ENCODE data around the gene DBNDD1. TPM values are rescaled to one million over a fixed set of nuclear protein-coding genes. Genes with fewer than 3 reads are reported as not detected.

The DBNDD1 gene
- total and polyA plus RNA-seq, 2 experiments from 2014 or later: 63.3 to 90.8 TPM

DNA sequence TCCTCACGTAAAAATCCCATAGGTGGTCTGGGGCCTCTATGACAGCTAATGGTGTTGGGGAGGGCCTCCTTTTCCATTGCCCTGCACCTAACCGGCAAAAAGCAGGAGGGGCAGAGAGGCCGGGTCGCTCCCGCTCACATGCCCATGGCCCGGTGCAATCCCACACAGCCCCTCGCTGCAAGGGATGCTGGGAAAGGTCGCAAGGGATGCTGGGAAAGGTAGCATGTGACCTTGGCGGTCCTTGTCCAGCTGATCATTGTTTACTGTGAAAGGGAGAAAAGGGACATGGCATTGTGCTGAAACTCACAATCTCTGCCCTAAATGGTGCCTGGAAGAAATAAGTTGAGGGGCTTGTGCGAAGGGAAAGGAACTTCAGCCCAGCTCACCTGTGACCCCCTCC is 60.7 kb downstream of the DBNDD1 start:
- Mint-ChIP-seq H3K36me3 (ENCODE audit: low read depth) (peaks cover 29% of the 10 kb centered on the region), H3K4me1 (peaks cover 9% of the 10 kb centered on the region), H3K27me3 (ENCODE audit: insufficient read depth, low read depth, poor library complexity) (peaks cover 10% of the 10 kb centered on the region), H3K9me3 (no peaks in the 10 kb centered on the region), H3K27ac (no peak overlapping the region; the same call in 1 of the 2 replicates), H3K4me3 (no peak overlapping the region; the same call in 2 of the 3 replicates)
- Histone ChIP-seq H3K27me3 (ENCODE audit: insufficient read depth) (no peaks in the 10 kb centered on the region), H2AFZ (no peak overlapping the region), H3K27ac (ENCODE audit: low read depth) (no peak overlapping the region), H3K4me1 (ENCODE audit: insufficient read depth) (no peaks in the 10 kb centered on the region), H4K20me1 (replicated peaks; ENCODE audit: insufficient read depth) (no peaks in the 10 kb centered on the region; the same call in 1 of the 2 replicates), H3K36me3 (ENCODE audit: insufficient read depth) (no peaks in the 10 kb centered on the region), H3F3A (replicated peaks; ENCODE audit: low read depth) (no peaks in the 10 kb centered on the region), H3K9me2 (ENCODE audit: insufficient read depth) (no peaks in the 10 kb centered on the region), H3K79me2 (replicated peaks; ENCODE audit: insufficient read depth) (no peaks in the 10 kb centered on the region), H3K4me3 (no peak overlapping the region), H3K4me2 (no peak overlapping the region)
- DNase-seq (ENCODE audit: low spot score): no peak
- no peak for ATAC-seq
- TF ChIP-seq EZH2phosphoT487 (IDR thresholded peaks at IDR 0.05; ENCODE audit: unreplicated experiment): no peak
- TF ChIP-seq POLR2AphosphoS5 (IDR thresholded peaks at IDR 0.05; ENCODE audit: low read depth): no peak
- no peak for TF ChIP-seq ZNF331 (CRISPR knock-in tag; IDR thresholded peaks at IDR 0.05; ENCODE audit: low read depth)
- no peak for TF ChIP-seq ZNF114 (CRISPR knock-in tag; IDR thresholded peaks at IDR 0.05)
- TF ChIP-seq, protein P1, sequence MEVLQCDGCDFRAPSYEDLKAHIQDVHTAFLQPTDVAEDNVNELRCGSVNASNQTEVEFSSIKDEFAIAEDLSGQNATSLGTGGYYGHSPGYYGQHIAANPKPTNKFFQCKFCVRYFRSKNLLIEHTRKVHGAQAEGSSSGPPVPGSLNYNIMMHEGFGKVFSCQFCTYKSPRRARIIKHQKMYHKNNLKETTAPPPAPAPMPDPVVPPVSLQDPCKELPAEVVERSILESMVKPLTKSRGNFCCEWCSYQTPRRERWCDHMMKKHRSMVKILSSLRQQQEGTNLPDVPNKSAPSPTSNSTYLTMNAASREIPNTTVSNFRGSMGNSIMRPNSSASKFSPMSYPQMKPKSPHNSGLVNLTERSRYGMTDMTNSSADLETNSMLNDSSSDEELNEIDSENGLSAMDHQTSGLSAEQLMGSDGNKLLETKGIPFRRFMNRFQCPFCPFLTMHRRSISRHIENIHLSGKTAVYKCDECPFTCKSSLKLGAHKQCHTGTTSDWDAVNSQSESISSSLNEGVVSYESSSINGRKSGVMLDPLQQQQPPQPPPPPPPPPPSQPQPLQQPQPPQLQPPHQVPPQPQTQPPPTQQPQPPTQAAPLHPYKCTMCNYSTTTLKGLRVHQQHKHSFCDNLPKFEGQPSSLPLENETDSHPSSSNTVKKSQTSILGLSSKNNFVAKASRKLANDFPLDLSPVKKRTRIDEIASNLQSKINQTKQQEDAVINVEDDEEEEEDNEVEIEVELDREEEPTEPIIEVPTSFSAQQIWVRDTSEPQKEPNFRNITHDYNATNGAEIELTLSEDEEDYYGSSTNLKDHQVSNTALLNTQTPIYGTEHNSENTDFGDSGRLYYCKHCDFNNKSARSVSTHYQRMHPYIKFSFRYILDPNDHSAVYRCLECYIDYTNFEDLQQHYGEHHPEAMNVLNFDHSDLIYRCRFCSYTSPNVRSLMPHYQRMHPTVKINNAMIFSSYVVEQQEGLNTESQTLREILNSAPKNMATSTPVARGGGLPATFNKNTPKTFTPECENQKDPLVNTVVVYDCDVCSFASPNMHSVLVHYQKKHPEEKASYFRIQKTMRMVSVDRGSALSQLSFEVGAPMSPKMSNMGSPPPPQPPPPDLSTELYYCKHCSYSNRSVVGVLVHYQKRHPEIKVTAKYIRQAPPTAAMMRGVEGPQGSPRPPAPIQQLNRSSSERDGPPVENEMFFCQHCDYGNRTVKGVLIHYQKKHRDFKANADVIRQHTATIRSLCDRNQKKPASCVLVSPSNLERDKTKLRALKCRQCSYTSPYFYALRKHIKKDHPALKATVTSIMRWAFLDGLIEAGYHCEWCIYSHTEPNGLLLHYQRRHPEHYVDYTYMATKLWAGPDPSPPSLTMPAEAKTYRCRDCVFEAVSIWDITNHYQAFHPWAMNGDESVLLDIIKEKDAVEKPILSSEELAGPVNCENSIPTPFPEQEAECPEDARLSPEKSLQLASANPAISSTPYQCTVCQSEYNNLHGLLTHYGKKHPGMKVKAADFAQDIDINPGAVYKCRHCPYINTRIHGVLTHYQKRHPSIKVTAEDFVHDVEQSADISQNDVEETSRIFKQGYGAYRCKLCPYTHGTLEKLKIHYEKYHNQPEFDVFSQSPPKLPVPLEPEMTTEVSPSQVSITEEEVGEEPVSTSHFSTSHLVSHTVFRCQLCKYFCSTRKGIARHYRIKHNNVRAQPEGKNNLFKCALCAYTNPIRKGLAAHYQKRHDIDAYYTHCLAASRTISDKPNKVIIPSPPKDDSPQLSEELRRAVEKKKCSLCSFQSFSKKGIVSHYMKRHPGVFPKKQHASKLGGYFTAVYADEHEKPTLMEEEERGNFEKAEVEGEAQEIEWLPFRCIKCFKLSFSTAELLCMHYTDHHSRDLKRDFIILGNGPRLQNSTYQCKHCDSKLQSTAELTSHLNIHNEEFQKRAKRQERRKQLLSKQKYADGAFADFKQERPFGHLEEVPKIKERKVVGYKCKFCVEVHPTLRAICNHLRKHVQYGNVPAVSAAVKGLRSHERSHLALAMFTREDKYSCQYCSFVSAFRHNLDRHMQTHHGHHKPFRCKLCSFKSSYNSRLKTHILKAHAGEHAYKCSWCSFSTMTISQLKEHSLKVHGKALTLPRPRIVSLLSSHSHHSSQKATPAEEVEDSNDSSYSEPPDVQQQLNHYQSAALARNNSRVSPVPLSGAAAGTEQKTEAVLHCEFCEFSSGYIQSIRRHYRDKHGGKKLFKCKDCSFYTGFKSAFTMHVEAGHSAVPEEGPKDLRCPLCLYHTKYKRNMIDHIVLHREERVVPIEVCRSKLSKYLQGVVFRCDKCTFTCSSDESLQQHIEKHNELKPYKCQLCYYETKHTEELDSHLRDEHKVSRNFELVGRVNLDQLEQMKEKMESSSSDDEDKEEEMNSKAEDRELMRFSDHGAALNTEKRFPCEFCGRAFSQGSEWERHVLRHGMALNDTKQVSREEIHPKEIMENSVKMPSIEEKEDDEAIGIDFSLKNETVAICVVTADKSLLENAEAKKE (CRISPR knock-in tag; IDR thresholded peaks at IDR 0.05): no peak
- TF ChIP-seq, protein P2, sequence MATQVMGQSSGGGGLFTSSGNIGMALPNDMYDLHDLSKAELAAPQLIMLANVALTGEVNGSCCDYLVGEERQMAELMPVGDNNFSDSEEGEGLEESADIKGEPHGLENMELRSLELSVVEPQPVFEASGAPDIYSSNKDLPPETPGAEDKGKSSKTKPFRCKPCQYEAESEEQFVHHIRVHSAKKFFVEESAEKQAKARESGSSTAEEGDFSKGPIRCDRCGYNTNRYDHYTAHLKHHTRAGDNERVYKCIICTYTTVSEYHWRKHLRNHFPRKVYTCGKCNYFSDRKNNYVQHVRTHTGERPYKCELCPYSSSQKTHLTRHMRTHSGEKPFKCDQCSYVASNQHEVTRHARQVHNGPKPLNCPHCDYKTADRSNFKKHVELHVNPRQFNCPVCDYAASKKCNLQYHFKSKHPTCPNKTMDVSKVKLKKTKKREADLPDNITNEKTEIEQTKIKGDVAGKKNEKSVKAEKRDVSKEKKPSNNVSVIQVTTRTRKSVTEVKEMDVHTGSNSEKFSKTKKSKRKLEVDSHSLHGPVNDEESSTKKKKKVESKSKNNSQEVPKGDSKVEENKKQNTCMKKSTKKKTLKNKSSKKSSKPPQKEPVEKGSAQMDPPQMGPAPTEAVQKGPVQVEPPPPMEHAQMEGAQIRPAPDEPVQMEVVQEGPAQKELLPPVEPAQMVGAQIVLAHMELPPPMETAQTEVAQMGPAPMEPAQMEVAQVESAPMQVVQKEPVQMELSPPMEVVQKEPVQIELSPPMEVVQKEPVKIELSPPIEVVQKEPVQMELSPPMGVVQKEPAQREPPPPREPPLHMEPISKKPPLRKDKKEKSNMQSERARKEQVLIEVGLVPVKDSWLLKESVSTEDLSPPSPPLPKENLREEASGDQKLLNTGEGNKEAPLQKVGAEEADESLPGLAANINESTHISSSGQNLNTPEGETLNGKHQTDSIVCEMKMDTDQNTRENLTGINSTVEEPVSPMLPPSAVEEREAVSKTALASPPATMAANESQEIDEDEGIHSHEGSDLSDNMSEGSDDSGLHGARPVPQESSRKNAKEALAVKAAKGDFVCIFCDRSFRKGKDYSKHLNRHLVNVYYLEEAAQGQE (IDR thresholded peaks at IDR 0.05; ENCODE audit: unreplicated experiment): no peak
- TF ChIP-seq NANOG (IDR thresholded peaks at IDR 0.05; ENCODE audit: borderline replicate concordance): no peak
- no peak for TF ChIP-seq JUNB (IDR thresholded peaks at IDR 0.05; ENCODE audit: unreplicated experiment)
- TF ChIP-seq CREB1 (CRISPR knock-in tag; IDR thresholded peaks at IDR 0.05; ENCODE audit: low read depth): no peak
- TF ChIP-seq, protein P3, sequence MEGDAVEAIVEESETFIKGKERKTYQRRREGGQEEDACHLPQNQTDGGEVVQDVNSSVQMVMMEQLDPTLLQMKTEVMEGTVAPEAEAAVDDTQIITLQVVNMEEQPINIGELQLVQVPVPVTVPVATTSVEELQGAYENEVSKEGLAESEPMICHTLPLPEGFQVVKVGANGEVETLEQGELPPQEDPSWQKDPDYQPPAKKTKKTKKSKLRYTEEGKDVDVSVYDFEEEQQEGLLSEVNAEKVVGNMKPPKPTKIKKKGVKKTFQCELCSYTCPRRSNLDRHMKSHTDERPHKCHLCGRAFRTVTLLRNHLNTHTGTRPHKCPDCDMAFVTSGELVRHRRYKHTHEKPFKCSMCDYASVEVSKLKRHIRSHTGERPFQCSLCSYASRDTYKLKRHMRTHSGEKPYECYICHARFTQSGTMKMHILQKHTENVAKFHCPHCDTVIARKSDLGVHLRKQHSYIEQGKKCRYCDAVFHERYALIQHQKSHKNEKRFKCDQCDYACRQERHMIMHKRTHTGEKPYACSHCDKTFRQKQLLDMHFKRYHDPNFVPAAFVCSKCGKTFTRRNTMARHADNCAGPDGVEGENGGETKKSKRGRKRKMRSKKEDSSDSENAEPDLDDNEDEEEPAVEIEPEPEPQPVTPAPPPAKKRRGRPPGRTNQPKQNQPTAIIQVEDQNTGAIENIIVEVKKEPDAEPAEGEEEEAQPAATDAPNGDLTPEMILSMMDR (conservative IDR thresholded peaks at IDR 0.05; ENCODE audit: low read depth in 2 of 2): no peak
- TF ChIP-seq STAT1 (IDR thresholded peaks at IDR 0.05; ENCODE audit: unreplicated experiment): no peak
- TF ChIP-seq, protein P4, sequence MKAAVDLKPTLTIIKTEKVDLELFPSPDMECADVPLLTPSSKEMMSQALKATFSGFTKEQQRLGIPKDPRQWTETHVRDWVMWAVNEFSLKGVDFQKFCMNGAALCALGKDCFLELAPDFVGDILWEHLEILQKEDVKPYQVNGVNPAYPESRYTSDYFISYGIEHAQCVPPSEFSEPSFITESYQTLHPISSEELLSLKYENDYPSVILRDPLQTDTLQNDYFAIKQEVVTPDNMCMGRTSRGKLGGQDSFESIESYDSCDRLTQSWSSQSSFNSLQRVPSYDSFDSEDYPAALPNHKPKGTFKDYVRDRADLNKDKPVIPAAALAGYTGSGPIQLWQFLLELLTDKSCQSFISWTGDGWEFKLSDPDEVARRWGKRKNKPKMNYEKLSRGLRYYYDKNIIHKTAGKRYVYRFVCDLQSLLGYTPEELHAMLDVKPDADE (IDR thresholded peaks at IDR 0.05): no peak
- no peak for TF ChIP-seq EZH2 (IDR thresholded peaks at IDR 0.05; ENCODE audit: low read depth, unreplicated experiment)
